GM21526 (cell line): ENCODE results near the gene CCPG1.

Experiments used
- ATAC-seq: cut with Tn5 transposase; IDR thresholded peaks from one replicate; pipeline ENCODE4 v1.9.1; 2021; ENCODE audit warnings: moderate library complexity; ENCODE audit not compliant: unreplicated experiment, low FRiP score

CCPG1 gene

GRCh38 chr15:55320963-55321362 lies 87.2 kb downstream of the CCPG1 start:
- no peak for ATAC-seq

GRCh38 chr15:55320238-55320550 lies 88.0 kb downstream of the CCPG1 start:
- ATAC-seq: no peak

- ATAC-seq: peak; percentile 47
These were observed 88.5 kb downstream of the CCPG1 start for GRCh38 chr15:55319537-55320237.

GRCh38 chr15:55318588-55319494 lies 89.3 kb downstream of the CCPG1 start, which contains the start of the genes PIGB and PIGBOS1:
Gene PIGB (plus strand): TSS chr15:55319222. CDS start chr15:55319251, 29 bp downstream.
Gene PIGBOS1 (minus strand): TSS chr15:55319123. CDS start chr15:55317792, 1,331 bp downstream.
- peak; percentile 90 for ATAC-seq
